Cardiac fibroblast (primary cell): Measurements from ENCODE around the gene C11orf42.

Experiments used
- DNase-seq, 2 donors: peaks; one replicate each; pipeline versions ENCODE4 v3.0.0 to v3.0.0-alpha.2; 2010; ENCODE audit warnings: low read depth in 2 of 2
- H3K4me3 ChIP-seq, 2 donors: replicated peaks in 1 of 2; 1 replicate in 1 of 2; 2 replicates in 1 of 2; pipeline ENCODE4 v1.5.1; 2011; ENCODE audit warnings: low read depth in 2 of 2, low read length in 2 of 2, mild to moderate bottlenecking in 2 of 2, moderate library complexity in 1 of 2
- TF ChIP-seq, protein P1 (sequence below): IDR thresholded peaks from one replicate; pipeline ENCODE4 v1.5.1; 2011; ENCODE audit warnings: low read depth, mild to moderate bottlenecking, low read length, inconsistent platforms

C11orf42 gene

DNA sequence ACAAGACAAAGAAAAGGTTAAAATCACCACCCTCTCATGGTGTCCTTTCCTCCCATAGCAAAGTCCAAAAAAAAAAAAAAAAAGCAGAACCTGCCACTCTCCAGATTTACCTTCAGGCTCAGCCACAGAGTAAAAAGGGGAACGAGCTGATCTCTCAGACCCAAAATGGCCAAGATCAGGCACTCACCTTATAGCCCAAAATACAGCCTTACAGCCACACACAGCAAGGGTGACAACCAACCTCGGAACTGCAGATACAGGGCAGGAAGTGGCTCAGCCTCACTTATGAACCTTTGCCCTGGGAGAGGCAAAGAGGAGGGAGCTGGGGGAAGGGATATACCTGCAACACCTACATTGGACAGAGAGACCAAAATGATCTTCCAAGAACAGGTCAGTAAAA lies 24.6 kb downstream of the C11orf42 start:
- no peak for DNase-seq
- no peak overlapping the region for H3K4me3 ChIP-seq
- TF ChIP-seq, protein P1, sequence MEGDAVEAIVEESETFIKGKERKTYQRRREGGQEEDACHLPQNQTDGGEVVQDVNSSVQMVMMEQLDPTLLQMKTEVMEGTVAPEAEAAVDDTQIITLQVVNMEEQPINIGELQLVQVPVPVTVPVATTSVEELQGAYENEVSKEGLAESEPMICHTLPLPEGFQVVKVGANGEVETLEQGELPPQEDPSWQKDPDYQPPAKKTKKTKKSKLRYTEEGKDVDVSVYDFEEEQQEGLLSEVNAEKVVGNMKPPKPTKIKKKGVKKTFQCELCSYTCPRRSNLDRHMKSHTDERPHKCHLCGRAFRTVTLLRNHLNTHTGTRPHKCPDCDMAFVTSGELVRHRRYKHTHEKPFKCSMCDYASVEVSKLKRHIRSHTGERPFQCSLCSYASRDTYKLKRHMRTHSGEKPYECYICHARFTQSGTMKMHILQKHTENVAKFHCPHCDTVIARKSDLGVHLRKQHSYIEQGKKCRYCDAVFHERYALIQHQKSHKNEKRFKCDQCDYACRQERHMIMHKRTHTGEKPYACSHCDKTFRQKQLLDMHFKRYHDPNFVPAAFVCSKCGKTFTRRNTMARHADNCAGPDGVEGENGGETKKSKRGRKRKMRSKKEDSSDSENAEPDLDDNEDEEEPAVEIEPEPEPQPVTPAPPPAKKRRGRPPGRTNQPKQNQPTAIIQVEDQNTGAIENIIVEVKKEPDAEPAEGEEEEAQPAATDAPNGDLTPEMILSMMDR: no peak

DNA sequence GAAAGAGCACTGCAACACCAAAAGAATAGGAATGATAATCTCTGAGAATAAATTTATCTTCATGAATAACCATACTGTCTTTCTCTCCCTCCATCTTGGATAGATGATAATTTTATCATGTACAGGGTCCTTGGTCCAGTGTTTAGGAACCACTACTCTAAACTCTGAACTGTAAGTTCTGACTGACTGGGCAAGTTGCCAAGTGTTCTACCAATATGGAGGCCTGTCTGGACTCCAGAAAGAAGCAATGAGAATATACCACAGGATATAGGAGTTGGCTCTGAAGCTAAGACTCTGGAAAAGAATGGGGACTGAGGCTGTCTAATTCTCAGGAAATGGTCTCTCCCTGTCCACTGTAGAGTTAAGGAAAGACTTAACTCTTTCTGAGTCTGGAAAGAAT lies 27.5 kb downstream of the C11orf42 start:
- peak in 1 of 2 donors; percentile 14 for DNase-seq
- TF ChIP-seq, protein P1: no peak
- no peak overlapping the region for H3K4me3 ChIP-seq

DNA sequence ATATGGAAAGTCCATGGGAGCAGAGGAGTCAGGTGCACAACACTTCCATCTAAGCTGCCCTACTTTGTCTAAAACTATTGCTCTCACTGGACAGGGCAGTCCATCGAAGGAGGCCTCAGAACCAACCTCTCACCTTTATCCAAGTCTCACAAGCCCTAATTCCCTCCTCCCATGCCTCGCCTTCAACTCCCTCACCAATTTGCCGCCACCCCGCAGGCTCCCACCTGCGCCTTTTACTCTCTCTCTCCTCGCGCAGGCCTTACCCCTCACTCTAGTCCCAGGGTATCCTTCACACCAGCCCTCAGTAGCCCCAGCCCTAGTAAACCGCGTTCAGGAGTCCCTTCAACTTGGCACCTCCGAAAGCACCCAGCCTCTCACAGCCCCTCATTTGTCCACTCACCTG lies 28.6 kb downstream of the C11orf42 start:
- TF ChIP-seq, protein P1: no peak
- H3K4me3 ChIP-seq: peak overlapping the region; percentile 84 to 95
- DNase-seq: no peak

DNA sequence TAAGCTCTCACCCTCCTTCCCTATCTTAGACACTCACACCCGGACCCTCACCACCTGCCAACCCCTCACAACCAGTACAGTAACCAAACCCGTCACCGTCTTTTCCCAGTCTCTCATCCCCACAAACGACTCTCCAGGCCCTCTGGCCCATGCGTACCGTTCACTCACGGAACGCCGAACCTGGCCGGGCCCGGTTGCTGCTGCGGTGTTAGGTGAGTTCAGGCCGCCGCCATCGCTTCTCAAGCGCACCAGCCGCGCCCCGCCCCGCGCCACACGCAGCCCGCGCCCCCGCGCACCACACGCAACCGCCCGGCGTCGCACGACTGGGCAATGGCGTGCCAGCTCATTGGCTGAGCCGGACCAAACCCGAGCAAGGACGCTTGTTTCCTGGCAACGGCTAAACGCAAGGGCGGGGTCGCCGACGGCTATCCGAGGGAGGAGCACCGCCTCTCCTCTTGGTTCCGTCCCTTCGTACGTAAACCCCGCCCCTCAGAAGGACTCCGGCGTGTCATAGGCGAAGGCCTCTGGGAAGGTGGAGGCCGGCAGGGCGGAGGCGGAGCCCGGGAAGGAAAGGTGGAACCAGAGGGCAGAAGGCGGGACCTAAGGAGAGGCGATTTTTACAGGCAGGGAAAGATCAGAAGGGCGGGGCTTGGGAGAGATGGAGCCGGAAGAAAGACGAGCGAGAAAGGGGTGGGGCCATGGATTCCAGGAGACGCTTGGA lies 29.2 kb downstream of the C11orf42 start, which contains the start of gene FHIP1B:
Gene FHIP1B (minus strand): TSS at position 250 of the 721 bp plus-strand sequence. CDS start 10,120 bp downstream, outside the sequence.
- peak; percentile 100 for DNase-seq
- peak within 1 kb of the TSS; percentile 84 to 95 for H3K4me3 ChIP-seq
- TF ChIP-seq, protein P1: no peak

DNA sequence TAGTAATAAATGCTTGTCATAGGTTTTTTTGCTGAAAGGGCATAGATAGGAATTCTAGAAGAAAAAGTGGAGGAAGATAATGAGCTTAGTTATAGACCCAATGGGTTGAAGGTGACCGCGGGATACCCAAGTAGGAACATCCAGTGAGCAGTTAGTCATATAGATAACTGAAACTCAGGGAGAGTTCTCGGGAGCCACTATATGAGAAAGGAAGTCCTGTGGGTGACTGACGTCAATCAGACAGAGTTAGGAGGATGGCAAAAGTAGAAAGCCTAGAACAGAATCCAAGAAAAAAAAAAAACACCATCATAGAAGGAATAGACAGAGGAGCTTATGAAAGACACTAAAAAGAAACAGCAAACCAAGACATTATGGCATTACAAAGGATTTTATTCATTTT lies 31.9 kb downstream of the C11orf42 start:
- no peak for DNase-seq
- no peak overlapping the region for H3K4me3 ChIP-seq
- TF ChIP-seq, protein P1: no peak

DNA sequence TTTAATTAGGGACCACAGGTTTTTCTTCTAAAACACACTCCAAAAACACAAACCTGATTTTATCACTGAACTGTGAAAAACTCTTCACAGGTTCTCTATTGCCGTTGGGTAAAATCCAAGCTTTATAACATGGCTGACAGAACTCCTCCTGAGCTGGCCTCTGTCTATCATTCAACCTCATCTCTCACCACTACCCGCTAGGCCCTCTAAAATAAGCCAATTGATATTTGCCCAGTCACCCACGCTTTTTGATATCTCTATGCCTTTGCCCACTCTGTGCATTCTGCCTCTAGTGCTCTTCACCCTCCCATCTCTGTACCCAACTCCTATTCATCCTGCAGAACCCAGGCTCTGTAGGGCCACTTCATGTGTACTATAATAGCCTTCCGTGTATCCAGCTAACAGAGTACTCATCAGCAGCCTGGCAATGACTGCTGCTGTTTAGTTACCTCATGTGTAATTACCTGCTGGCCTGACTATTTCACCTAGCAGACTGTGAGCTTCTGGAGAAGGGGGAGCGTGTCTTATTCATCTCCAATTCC lies 32.5 kb downstream of the C11orf42 start:
- no peak overlapping the region for H3K4me3 ChIP-seq
- TF ChIP-seq, protein P1: no peak
- DNase-seq: no peak

DNA sequence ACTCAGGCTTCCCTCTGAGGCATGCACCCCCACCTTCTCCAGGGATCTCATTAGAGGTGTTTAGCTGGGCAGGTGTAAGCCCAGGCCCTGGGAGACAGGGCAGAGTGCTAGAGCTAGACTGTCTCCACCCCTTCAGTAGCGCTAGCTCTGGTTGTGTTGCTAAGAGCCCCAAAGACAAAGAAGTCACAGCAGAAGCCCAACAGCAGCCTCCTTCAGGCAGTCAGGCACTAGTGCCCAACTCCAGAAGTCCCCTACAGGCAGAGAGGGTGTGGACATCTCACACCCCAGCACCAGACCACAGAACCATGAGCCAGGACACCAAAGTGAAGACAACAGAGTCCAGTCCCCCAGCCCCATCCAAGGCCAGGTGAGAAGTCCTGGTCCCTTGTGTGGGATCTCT lies 33.5 kb downstream of the C11orf42 start, which contains the start of gene CNGA4:
Gene CNGA4 (plus strand): TSS at position 188 of the 400 bp plus-strand sequence. CDS start 118 bp downstream, at position 306.
- H3K4me3 ChIP-seq: no peak within 1 kb of the TSS
- TF ChIP-seq, protein P1: no peak
- no peak for DNase-seq
